ENCODE results near the gene UPF2. TPM values are rescaled to one million over a fixed set of nuclear protein-coding genes. Genes with fewer than 3 reads are reported as not detected.

The UPF2 gene
- total RNA-seq, 2 donors from 2014 or later, result 35.8 to 40.5 TPM

DNA sequence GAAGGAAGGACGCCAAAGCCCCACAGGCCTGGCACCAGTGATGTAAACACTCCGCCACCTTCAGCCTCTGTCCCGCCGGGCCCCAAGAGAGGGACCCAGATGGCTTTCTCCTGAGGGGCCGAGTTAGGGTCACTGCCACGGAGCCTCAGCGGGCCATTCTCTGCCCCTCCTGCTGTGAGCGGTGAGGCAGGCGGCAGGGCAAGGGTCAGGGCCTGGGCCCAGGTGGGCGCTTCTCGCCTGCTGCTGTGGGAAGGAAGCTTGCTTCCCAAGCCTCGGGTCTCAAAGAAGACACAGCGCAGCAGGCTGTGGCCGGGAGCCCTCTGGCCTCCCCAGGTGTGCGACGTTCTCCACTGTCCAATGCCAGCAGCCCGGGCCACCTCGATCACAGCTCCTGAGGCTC, 134.7 kb downstream of the UPF2 start:
- Mint-ChIP-seq H3K36me3 (ENCODE audit: insufficient read depth in 2 of 2) (no peaks in the 10 kb centered on the region), H3K27ac (no peak overlapping the region), H3K4me3 (no peak overlapping the region), H3K9me3 (no peaks in the 10 kb centered on the region), H3K4me1 (ENCODE audit: low read depth) (no peaks in the 10 kb centered on the region), H3K27me3 (ENCODE audit: low read depth) (no peaks in the 10 kb centered on the region)
- DNase-seq (no peak), ATAC-seq (replicated peaks in 1 of 2) (no peak)

DNA sequence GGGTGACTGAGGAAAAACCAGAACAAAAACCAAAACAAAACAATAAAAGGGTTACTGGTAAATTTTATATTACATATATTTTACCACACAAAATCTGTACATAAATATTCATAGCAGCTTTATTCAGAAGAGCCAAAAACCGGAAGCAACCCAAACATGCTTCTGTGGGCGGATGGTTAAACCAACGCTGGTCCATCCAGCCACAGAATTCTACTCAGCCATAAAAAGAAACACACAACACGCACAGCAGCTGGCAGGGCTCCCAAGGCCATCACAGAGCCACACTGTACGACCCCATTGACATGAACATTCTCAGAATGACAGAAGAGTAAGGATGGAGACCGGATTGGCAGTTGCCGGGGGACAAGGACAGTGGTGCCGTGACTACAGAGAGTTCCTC, 135.9 kb downstream of the UPF2 start:
- no peaks in the 10 kb centered on the region for H3K27me3 Mint-ChIP-seq (ENCODE audit: low read depth)
- H3K4me3 Mint-ChIP-seq, result no peak overlapping the region
- DNase-seq, result no peak
- no peak overlapping the region for H3K27ac Mint-ChIP-seq
- no peak for ATAC-seq (replicated peaks in 1 of 2)
- H3K36me3 Mint-ChIP-seq (ENCODE audit: insufficient read depth in 2 of 2), result no peaks in the 10 kb centered on the region
- no peaks in the 10 kb centered on the region for H3K9me3 Mint-ChIP-seq
- H3K4me1 Mint-ChIP-seq (ENCODE audit: low read depth), result no peaks in the 10 kb centered on the region

DNA sequence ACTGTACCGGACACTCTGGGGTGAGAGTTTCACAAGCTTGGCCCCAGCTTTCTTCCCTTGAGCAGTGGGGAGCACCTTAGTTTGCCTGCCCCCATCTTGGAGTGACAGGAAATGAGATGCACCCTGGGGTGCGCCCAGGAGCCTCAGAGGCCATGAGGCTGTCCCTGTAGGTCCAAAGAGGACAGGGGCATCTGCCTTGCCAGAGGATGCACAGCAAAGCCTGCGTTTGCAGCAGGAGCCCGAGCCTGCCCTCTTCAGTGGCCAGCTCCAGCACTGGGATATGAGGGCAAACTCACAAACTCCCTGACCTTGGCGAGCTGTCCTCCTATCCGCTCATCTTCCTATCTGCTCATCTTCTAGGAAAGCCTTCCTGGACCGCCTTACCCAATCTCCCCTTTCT, 140.0 kb downstream of the UPF2 start:
- H3K36me3 Mint-ChIP-seq (ENCODE audit: insufficient read depth in 2 of 2), result no peaks in the 10 kb centered on the region
- no peaks in the 10 kb centered on the region for H3K9me3 Mint-ChIP-seq
- H3K4me3 Mint-ChIP-seq, result no peak overlapping the region
- no peaks in the 10 kb centered on the region for H3K27me3 Mint-ChIP-seq (ENCODE audit: low read depth)
- ATAC-seq (replicated peaks in 1 of 2) (no peak), DNase-seq (no peak)
- no peaks in the 10 kb centered on the region for H3K4me1 Mint-ChIP-seq (ENCODE audit: low read depth)
- H3K27ac Mint-ChIP-seq, result no peak overlapping the region

DNA sequence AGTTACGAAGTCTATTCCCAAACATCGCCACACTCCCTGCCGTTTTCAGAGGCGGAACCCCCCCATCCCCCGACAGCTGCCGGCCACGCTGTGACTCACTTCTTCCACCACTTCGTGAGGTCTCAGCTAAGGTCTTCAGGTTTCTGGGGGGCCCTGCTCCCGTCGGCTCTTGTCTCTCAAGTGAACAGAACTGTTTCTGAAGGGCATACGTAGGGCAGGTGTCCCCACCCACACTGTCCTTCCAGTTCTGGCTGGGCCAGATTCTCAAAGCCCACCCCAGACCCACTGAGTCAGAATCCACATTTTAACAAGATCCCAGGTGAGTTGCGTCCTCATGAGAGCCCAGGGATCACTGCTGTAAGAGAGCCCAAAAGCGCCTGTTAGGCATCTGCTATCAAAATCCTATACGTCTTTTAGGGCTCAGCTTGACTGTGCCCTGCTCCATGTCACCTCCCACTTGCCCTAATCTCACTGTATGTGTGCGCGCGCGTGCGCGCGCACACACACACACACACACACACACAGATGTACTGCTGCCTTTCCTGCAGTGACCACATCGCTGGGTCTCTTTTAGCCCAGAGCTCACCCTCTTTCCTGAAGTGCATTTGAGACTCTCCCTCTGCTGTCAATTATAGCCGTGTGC, 140.7 kb downstream of the UPF2 start:
- ATAC-seq (replicated peaks in 1 of 2), result no peak
- Mint-ChIP-seq H3K36me3 (ENCODE audit: insufficient read depth in 2 of 2) (no peaks in the 10 kb centered on the region), H3K9me3 (no peaks in the 10 kb centered on the region), H3K4me1 (ENCODE audit: low read depth) (no peaks in the 10 kb centered on the region), H3K27me3 (ENCODE audit: low read depth) (no peaks in the 10 kb centered on the region), H3K27ac (no peak overlapping the region), H3K4me3 (no peak overlapping the region)
- no peak for DNase-seq

DNA sequence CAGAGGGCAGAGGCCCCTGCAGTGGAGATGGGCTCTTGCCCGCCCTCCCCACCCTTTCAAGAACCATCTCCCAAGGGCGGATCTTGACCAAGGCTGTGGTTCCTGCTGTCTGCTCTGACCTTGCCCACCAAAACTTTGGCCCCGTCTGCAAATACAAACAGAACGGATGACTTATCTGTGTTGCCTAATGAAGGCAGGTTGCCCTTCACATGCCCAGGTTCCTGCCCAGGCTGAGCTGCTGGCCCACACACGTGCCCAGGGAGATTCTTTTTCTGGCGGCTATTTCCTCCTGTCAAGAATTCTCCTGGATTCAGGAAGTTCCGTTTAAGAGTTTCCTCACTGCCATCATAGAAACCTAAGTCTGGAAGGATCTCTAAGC, 141.2 kb downstream of the UPF2 start:
- Mint-ChIP-seq H3K27ac (no peak overlapping the region), H3K9me3 (no peaks in the 10 kb centered on the region), H3K4me3 (no peak overlapping the region), H3K36me3 (ENCODE audit: insufficient read depth in 2 of 2) (no peaks in the 10 kb centered on the region), H3K4me1 (ENCODE audit: low read depth) (no peaks in the 10 kb centered on the region), H3K27me3 (ENCODE audit: low read depth) (no peaks in the 10 kb centered on the region)
- DNase-seq (no peak), ATAC-seq (replicated peaks in 1 of 2) (no peak)

DNA sequence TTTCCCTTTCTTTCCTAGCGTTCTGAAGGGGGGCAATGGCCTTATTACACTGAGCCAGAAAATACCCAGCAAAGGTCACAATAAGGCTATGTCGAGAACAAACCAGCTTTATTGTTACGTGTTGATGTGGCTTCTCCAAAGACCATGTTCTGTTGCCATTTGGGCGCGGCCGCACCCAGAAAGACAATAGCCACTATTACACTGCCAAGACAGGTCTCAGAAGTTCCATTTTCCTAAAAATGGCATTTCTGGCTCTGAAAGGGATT, 141.6 kb downstream of the UPF2 start:
- H3K4me3 Mint-ChIP-seq, result no peak overlapping the region
- no peaks in the 10 kb centered on the region for H3K4me1 Mint-ChIP-seq (ENCODE audit: low read depth)
- DNase-seq (no peak), ATAC-seq (replicated peaks in 1 of 2) (no peak)
- H3K27me3 Mint-ChIP-seq (ENCODE audit: low read depth), result no peaks in the 10 kb centered on the region
- no peaks in the 10 kb centered on the region for H3K36me3 Mint-ChIP-seq (ENCODE audit: insufficient read depth in 2 of 2)
- H3K9me3 Mint-ChIP-seq, result no peaks in the 10 kb centered on the region
- no peak overlapping the region for H3K27ac Mint-ChIP-seq

DNA sequence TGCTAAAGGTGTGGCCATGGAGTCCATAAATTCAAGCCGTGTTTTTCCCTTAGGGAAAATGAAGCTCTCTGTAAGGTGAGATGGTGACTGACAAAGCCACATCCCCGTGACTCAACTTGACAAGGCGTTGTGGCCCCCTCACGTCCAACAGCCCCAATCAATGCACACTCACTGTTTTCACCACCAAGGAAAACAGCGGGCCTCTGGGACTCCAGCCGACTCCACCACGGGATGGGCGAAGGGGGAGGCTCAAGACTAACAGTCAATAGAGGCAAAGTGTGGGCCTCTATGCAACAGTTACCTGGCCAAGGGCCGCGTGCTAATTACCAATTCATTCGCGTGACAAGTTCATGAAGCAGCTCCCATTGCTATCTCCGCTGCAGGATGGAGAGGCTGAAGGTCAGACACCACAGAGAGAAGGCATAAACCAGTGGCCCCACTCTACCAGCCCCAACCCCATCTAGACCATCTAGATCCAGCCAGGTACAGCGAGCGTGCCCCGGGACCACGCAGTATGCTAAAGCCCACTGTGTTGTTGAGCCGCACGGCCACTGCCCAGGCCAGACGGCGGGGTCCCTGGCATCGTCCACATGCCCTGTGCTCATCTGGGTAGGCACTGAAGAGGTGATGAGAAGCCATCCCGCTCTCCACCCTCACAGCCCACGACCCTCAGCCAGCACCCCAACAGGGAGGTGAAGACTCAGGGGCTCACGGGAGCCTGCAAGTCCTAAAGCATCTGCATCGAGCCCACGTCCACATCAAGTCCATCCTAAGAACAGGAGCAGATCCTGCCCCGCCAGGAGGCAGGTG, 143.3 kb downstream of the UPF2 start:
- H3K4me3 Mint-ChIP-seq, result no peak overlapping the region
- no peaks in the 10 kb centered on the region for H3K27me3 Mint-ChIP-seq (ENCODE audit: low read depth)
- H3K9me3 Mint-ChIP-seq, result no peaks in the 10 kb centered on the region
- H3K27ac Mint-ChIP-seq, result no peak overlapping the region
- H3K4me1 Mint-ChIP-seq (ENCODE audit: low read depth), result no peaks in the 10 kb centered on the region
- ATAC-seq (replicated peaks in 1 of 2) (no peak), DNase-seq (no peak)
- H3K36me3 Mint-ChIP-seq (ENCODE audit: insufficient read depth in 2 of 2), result no peaks in the 10 kb centered on the region

DNA sequence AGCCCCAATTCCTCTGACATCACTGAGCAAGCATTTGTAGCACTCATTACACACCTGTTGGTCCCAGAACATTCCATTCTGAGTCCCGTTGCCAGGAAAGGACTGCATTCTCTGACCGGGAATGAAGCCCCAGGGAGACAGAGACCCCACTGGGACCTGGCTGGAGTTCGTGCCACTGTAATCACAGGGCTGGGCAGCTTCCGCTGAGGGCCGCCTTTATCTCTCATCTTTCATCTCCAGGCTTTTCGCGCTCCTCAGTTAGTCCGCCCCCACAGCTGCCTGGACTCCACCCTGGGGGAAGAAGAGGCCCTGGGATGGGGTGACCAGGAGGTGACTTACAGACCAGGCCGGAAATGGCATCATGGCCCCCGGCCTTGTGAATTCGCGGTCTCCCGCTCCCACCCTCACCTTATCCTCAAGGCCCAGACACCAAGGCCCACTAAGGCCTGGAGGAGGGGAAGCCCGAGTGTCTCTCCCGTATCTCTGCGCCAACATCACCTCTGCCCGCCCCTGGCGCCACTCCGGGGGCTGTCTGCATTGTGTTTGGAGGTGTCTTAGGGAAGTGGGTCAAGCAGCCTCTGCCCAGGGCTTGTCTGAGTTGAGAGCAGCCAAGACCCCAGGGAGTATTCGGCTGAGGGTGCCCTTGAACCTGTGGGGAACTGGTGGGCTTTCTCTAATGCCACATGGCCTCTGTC, 144.1 kb downstream of the UPF2 start:
- Mint-ChIP-seq H3K4me3 (no peak overlapping the region), H3K9me3 (no peaks in the 10 kb centered on the region), H3K4me1 (ENCODE audit: low read depth) (no peaks in the 10 kb centered on the region), H3K27me3 (ENCODE audit: low read depth) (no peaks in the 10 kb centered on the region), H3K36me3 (ENCODE audit: insufficient read depth in 2 of 2) (no peaks in the 10 kb centered on the region), H3K27ac (no peak overlapping the region)
- DNase-seq, result no peak
- ATAC-seq (replicated peaks in 1 of 2), result no peak

DNA sequence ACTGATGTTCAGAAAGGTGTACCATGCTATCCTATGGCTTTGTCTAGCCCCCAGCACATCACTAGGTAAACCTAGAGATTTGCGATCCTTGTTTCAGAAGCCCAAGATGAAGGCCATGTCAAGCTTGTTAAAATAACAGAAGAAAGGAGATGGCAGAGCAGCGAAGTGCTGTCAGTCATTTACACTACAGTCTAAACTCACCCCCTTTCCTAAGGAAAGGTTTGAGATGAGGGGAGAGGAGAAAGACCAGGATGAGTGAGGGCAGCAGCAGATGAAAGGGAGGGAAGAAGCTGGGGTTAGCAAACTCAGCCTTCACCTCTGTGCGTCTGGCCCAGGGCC, 144.6 kb downstream of the UPF2 start:
- Mint-ChIP-seq H3K4me1 (ENCODE audit: low read depth) (no peaks in the 10 kb centered on the region), H3K36me3 (ENCODE audit: insufficient read depth in 2 of 2) (no peaks in the 10 kb centered on the region), H3K9me3 (no peaks in the 10 kb centered on the region), H3K4me3 (no peak overlapping the region), H3K27ac (no peak overlapping the region), H3K27me3 (ENCODE audit: low read depth) (no peaks in the 10 kb centered on the region)
- no peak for ATAC-seq (replicated peaks in 1 of 2)
- no peak for DNase-seq

DNA sequence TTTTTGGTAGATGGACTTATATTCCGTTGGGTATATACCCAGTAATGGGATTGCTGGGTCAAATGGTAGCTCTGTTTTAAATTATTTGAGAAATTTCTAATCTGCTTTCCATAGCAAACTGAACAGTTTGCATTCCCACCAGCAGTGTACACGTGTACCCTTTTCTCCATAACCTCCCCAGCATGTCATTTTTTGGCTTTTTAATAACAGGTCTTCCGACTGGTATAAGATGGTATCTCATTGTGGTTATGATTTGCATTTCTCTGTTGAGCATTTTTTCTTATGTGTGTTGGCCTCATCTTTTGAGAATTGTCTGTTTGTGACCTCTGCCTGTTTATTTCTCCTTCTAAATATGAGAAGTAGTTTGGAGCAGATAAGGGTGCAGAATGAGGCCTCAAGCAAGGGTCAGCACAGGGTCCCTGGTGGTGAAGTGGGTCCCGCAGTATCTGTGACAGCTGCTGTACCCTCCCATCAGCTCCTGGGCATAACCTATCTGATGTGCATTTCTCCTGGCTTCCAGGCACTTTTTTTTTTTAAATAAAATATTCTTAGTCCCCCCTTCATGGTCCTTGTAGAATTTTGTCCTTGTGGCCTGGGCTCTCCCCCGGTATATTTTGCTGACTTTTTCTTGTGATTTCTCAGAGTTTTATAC, 145.9 kb downstream of the UPF2 start:
- ATAC-seq (replicated peaks in 1 of 2) (no peak), DNase-seq (no peak)
- Mint-ChIP-seq H3K36me3 (ENCODE audit: insufficient read depth in 2 of 2) (no peaks in the 10 kb centered on the region), H3K27ac (no peak overlapping the region), H3K4me3 (no peak overlapping the region), H3K4me1 (ENCODE audit: low read depth) (no peaks in the 10 kb centered on the region), H3K9me3 (no peaks in the 10 kb centered on the region), H3K27me3 (ENCODE audit: low read depth) (no peaks in the 10 kb centered on the region)

DNA sequence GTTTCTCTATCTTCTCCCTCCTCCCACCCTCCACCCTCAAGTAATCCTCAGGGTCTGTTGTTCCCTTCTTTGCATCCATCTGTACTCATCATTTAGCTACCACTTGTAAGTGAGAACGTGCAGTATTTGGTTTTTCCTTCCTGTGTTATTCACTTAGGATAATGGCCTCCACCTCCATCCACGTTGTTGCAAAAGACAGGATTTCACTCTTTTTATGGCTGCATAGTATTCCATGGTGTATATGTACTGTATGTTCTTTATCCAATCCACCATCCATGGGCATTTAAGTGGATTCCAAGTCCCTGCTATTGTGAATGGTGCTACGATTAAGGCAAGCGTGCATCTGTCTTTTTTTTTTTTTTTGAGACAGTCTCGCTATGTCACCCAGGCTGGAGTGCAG, 147.0 kb downstream of the UPF2 start:
- Mint-ChIP-seq H3K4me3 (no peak overlapping the region), H3K36me3 (ENCODE audit: insufficient read depth in 2 of 2) (no peaks in the 10 kb centered on the region), H3K4me1 (ENCODE audit: low read depth) (no peaks in the 10 kb centered on the region), H3K9me3 (no peaks in the 10 kb centered on the region), H3K27ac (no peak overlapping the region), H3K27me3 (ENCODE audit: low read depth) (no peaks in the 10 kb centered on the region)
- no peak for ATAC-seq (replicated peaks in 1 of 2)
- DNase-seq, result no peak

DNA sequence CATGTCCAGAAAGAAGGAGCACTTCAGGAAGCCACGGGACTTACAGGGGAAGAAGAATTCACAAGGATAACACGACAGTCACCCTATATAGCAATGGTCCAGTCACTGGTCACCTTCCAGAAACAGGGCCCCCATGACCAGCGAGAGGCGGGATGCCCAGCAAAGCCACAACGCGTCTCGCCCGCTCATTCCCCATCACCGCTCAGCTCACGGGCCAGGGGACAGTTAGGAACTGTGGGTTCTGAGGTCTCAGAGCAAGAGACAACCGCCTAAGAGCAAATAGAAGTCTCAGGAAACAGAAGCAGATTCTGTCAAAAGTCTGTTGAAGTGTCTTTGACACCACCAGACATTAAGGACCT, 147.5 kb downstream of the UPF2 start:
- Mint-ChIP-seq H3K9me3 (no peaks in the 10 kb centered on the region), H3K4me3 (no peak overlapping the region), H3K27me3 (ENCODE audit: low read depth) (no peaks in the 10 kb centered on the region), H3K27ac (no peak overlapping the region), H3K36me3 (ENCODE audit: insufficient read depth in 2 of 2) (no peaks in the 10 kb centered on the region), H3K4me1 (ENCODE audit: low read depth) (no peaks in the 10 kb centered on the region)
- DNase-seq, result no peak
- ATAC-seq (replicated peaks in 1 of 2), result no peak

DNA sequence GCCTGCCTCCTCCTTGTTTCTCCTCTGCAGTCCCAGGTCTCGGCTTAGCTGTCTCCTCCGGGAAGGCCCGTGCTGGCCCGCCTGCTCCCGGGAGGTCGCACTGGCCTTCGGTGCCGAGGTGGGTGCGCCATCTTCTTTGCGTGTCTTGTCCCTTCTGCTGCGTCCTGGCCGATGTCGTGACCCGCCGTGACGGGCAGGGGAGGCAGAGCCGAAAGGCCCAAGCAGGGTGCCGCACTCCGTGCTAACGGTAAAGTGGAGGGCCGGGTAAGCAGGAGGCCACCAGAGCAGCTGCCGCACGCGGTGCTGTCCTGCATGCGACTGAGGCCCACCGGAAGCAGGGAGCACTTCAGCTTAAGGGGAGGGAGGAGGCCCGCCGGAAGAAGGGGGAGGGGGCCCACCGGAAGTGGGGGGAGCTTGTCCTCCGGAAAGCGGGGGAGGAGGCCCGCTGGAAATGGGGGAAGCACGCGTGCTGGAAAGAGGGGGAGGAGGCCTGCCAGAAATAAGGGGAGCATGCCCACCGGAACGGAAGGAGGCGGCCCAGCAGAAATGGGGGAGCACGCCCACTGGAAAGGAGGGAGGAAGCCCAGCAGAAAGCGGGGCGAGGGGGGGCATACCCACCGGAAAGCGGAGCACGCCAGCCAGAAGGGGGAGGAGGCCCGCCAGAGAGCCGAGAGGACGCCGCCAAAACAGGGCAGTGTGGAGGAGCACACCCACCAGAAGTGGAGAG, 148.1 kb downstream of the UPF2 start:
- Mint-ChIP-seq H3K27me3 (ENCODE audit: low read depth) (no peaks in the 10 kb centered on the region), H3K9me3 (no peaks in the 10 kb centered on the region), H3K27ac (no peak overlapping the region)

More for the DNA sequence above, 148.1 kb downstream of the UPF2 start:
- DNase-seq (no peak), ATAC-seq (replicated peaks in 1 of 2) (no peak)
- Mint-ChIP-seq H3K4me3 (no peak overlapping the region), H3K4me1 (ENCODE audit: low read depth) (no peaks in the 10 kb centered on the region), H3K36me3 (ENCODE audit: insufficient read depth in 2 of 2) (no peaks in the 10 kb centered on the region)
